GM12878 (cell line): ENCODE measurements around the gene COL23A1. TPM values are rescaled to one million over a fixed set of nuclear protein-coding genes. Genes with fewer than 3 reads are reported as not detected.

Source experiments
- ATAC-seq: fragments of 200-7000 bp; cut with Tn5 transposase; 3 replicates; pipeline ENCODE4 v1.9.1; 2020; ENCODE audit warnings: mild to moderate bottlenecking, moderate library complexity
- BruUV-seq: library from RNA; stranded (reverse); fragments of 400-500 nt; replicated peaks from 2 replicates; lab custom pipeline; 2021; lab: Mats Ljungman, UMichigan
- CTCF ChIA-PET: fragments of 300-600 bp; sonication (Branson Sonifier 250); formaldehyde crosslinking; extraction: SDS; loops from one replicate; lab custom pipeline; 2021; ENCODE audit warnings: inconsistent platforms; lab: Yijun Ruan, JAX
- POLR2A ChIA-PET: fragments of 350-600 bp; formaldehyde crosslinking; extraction: SDS; loops from one replicate; lab custom pipeline; 2021; ENCODE audit warnings: inconsistent platforms; lab: Charles Lee
- RAD21 ChIA-PET: fragments of 300-600 bp; sonication (Branson Sonifier 250); formaldehyde crosslinking; loops from one replicate; lab custom pipeline; 2023; ENCODE audit warnings: antibody characterized with exemption; ENCODE audit not compliant: unreplicated experiment; lab: Charles Lee
- SMC1A ChIA-PET: fragments of 300-600 bp; sonication (Branson Sonifier 250); formaldehyde crosslinking; loops from one replicate; lab custom pipeline; 2023; ENCODE audit not compliant: unreplicated experiment, uncharacterized antibody; lab: Charles Lee
- DNase-seq: peaks from one replicate; pipeline ENCODE4 v3.0.0-alpha.2; 2011; ENCODE audit warnings: low read depth, low spot score
- FAIRE-seq: peaks from 3 replicates; lab custom pipeline; 2011; peaks lifted over from hg19 to GRCh38; lab: Jason Lieb, UNC
- H2AFZ ChIP-seq: 2 replicates; pipeline ENCODE4 v1.6.0; 2011; ENCODE audit warnings: low read depth, low read length, control low read depth; ENCODE audit not compliant: control insufficient read depth
- H3K27ac ChIP-seq: 2 replicates; pipeline ENCODE4 v1.5.1; 2011; ENCODE audit warnings: control low read depth; ENCODE audit not compliant: control insufficient read depth, insufficient read depth
- H3K27me3 ChIP-seq, 2 experiments: replicated peaks in 1 of 2; 2 replicates each; pipeline versions ENCODE4 v1.6.0 to v1.6.1; 2011; ENCODE audit warnings: low read length in 1 of 2; ENCODE audit not compliant: control insufficient read depth in 2 of 2, insufficient read depth in 2 of 2
- H3K36me3 ChIP-seq, 2 experiments: 2 replicates each; pipeline ENCODE4 v1.5.1; 2011; ENCODE audit warnings: low read length in 1 of 2; ENCODE audit not compliant: control insufficient read depth in 2 of 2, insufficient read depth in 2 of 2
- H3K4me1 ChIP-seq: 2 replicates; pipeline ENCODE4 v1.6.1; 2011; ENCODE audit warnings: mild to moderate bottlenecking, low read length, moderate library complexity, mixed read lengths; ENCODE audit not compliant: control insufficient read depth, insufficient read depth
- H3K4me2 ChIP-seq: 2 replicates; pipeline ENCODE4 v1.6.0; 2011; ENCODE audit warnings: control low read depth; ENCODE audit not compliant: control insufficient read depth, insufficient read depth
- H3K4me3 ChIP-seq: fragments of 200-600 bp; sonication (generic); 2 replicates; pipeline ENCODE4 v1.5.1; 2016
- H3K79me2 ChIP-seq: 2 replicates; pipeline ENCODE4 v1.6.0; 2011; ENCODE audit warnings: low read length; ENCODE audit not compliant: control insufficient read depth, insufficient read depth
- H3K9ac ChIP-seq: 2 replicates; pipeline ENCODE4 v1.8.0; 2011; ENCODE audit warnings: low read length, control low read depth, mixed read lengths; ENCODE audit not compliant: control insufficient read depth, insufficient read depth
- H3K9me3 ChIP-seq: replicated peaks from 3 replicates; pipeline ENCODE4 v1.5.1; 2011; ENCODE audit warnings: mild to moderate bottlenecking, low read length; ENCODE audit not compliant: control insufficient read depth, insufficient read depth
- H4K20me1 ChIP-seq: 2 replicates; pipeline ENCODE4 v1.6.0; 2011; ENCODE audit not compliant: control insufficient read depth, insufficient read depth
- BACH1 ChIP-seq: fragments of 450-650 bp; IDR thresholded peaks from 2 replicates; pipeline ENCODE4 v1.6.1; 2017; ENCODE audit warnings: mild to moderate bottlenecking, borderline replicate concordance
- BHLHE40 ChIP-seq, 2 experiments: fragments of 450-650 bp in 1 of 2; IDR thresholded peaks; 2 replicates each; pipeline ENCODE4 v1.6.1; 2011 to 2017; ENCODE audit warnings: low read depth in 2 of 2, borderline replicate concordance in 1 of 2, improper control_type of control experiment in 1 of 2, low read length in 1 of 2, mild to moderate bottlenecking in 1 of 2
- CHD1 ChIP-seq: IDR thresholded peaks from 2 replicates; pipeline ENCODE4 v1.6.1; 2012; ENCODE audit warnings: low read depth, low read length, improper control_type of control experiment
- CHD4 ChIP-seq: fragments of 200-600 bp; sonication (generic); IDR thresholded peaks from 2 replicates; pipeline ENCODE4 v1.6.1; 2016; ENCODE audit warnings: mild to moderate bottlenecking
- EP300 ChIP-seq, 2 experiments: fragments of 150-350 bp in 1 of 2; IDR thresholded peaks; 2 replicates each; pipeline ENCODE4 v1.6.1; 2011 to 2012; ENCODE audit warnings: low read depth in 2 of 2, low read length in 2 of 2, borderline replicate concordance in 1 of 2, improper control_type of control experiment in 1 of 2, inconsistent platforms in 1 of 2; ENCODE audit not compliant: control insufficient read depth in 1 of 2
- KLF5 ChIP-seq: fragments of 450-650 bp; IDR thresholded peaks from 2 replicates; pipeline ENCODE4 v1.6.1; 2014; ENCODE audit warnings: mild to moderate bottlenecking; ENCODE audit not compliant: partially characterized antibody
- RBBP5 ChIP-seq: fragments of 200-600 bp; sonication (generic); conservative IDR thresholded peaks from 2 replicates; pipeline ENCODE4 v1.6.1; 2016
- SUZ12 ChIP-seq: fragments of 200-600 bp; sonication (generic); IDR thresholded peaks from one replicate; pipeline ENCODE4 v1.6.1; 2018; ENCODE audit warnings: antibody characterized with exemption, mild to moderate bottlenecking; ENCODE audit not compliant: unreplicated experiment
- ZSCAN29 ChIP-seq: fragments of 450-650 bp; IDR thresholded peaks from 2 replicates; pipeline ENCODE4 v1.6.1; 2017; ENCODE audit warnings: mild to moderate bottlenecking, moderate library complexity
- WGBS: methylation state at CpG from one replicate; pipeline ENCODE4 v1.1.6; 2016; ENCODE audit warnings: low lambda C conversion rate; ENCODE audit not compliant: insufficient replicate concordance, insufficient coverage; ENCODE audit errors: missing lambda C conversion rate; 5-methylcytosine and 5-hydroxymethylcytosine counted together
- in situ Hi-C: fragments of 300-500 bp; cut with MboI; formaldehyde crosslinking; loops from 9 replicates; pipeline ENCODE4 v1.14.3; 2018; ENCODE audit warnings: mixed read lengths
- intact Hi-C: fragments of 100-400 bp; cut with micrococcal nuclease; formaldehyde crosslinking; loops from one replicate; pipeline ENCODE4 v1.14.2; 2022; ENCODE audit not compliant: unreplicated experiment
- polyA plus RNA-seq, 11 experiments: library from polyadenylated mRNA; depleted of rRNA in 4 of 11; unstranded in 6 of 11; stranded (reverse) in 5 of 11; fragments of >200 nt; fragmentation: Nextera tagmentation in 4 of 11; fragmentation: Illumina TruSeq in 1 of 11; extraction: Ambion mirVana in 4 of 11; extraction: Trizol in 1 of 11; gene quantifications; 1 replicate in 1 of 11; 2 replicates in 10 of 11; pipeline versions ENCODE4 v1.2.1 to v1.2.3, GENCODE V29; 2011 to 2016; ENCODE audit warnings: inconsistent platforms in 2 of 11, missing spikeins in 2 of 11, low read depth in 1 of 11
- total RNA-seq, 4 experiments: library from RNA; depleted of rRNA in 3 of 4; stranded (reverse); fragments of >200 nt in 3 of 4; fragmentation: Illumina TruSeq in 1 of 4; extraction: Trizol in 1 of 4; gene quantifications; 2 replicates each; pipeline versions ENCODE4 v1.2.1 to v1.2.3, GENCODE V29; 2013 to 2021
- TF ChIP-seq, protein P1 (sequence below): IDR thresholded peaks from 2 replicates; pipeline ENCODE4 v1.6.1; 2012; ENCODE audit warnings: low read depth, low read length, improper control_type of control experiment

The COL23A1 gene
- total and polyA plus RNA-seq, 10 of the 15 experiments (the other 5 are each of a cell fraction or from before 2014, with no cell fraction given): 0.03 to 0.83 (median 0.09) TPM; not detected in 5

DNA sequence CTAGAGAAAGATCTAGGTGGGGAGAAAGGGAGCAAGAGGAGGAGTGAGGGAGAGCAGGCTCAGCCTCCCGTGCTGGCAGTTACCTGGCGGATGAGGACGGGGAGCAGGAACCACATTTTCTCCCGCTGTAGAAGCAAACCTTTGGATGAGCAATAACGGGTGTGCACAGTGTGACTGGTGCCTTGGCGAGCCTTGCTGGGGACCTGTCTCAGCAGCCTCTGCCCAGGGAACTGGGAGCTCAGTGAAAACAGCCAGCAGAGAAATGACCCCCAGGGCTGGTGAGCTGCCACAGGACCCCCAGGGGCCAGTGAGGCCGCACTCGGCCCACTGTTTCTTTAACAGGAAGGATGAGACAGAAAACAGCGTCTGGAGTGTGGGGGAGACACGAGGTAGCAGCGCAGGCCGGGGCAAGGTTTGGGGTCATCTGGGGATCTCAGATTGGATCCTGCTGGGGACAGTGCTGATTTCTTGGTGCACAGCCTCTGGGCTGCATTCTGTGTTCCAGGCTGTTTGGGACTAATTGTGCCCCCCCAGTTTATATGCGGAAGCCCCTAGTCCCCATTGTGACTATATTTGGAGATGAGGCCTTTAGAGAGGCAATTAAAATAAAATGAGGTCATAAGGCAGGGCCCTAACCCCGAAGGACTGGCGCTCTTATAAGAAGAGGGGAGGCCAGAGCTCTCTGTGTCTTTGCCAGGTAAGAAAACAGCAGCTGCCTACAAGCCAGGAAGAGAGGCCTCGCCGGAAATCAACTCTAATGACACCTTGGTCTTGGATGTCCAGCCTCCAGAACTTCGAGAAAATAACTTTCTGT is 238.8 kb downstream of the COL23A1 start:
- H3K9me3 ChIP-seq: no peaks in the 10 kb centered on the region
- H3K27ac ChIP-seq: no peak overlapping the region
- H3K36me3 ChIP-seq: no peaks in the 10 kb centered on the region
- FAIRE-seq: no peak
- DNase-seq: no peak
- no peaks in the 10 kb centered on the region for H3K79me2 ChIP-seq
- no TSS peak for BruUV-seq
- no peak overlapping the region for H2AFZ ChIP-seq
- H3K4me2 ChIP-seq: no peak overlapping the region
- ChIA-PET CTCF (no interaction called here), POLR2A (no interaction called here), RAD21 (no interaction called here), SMC1A (no interaction called here)
- no peak overlapping the region for H3K4me3 ChIP-seq
- intact Hi-C loops (no loop called here), in situ Hi-C loops (no loop called here)
- no peak overlapping the region for H3K9ac ChIP-seq
- no peaks in the 10 kb centered on the region for H3K27me3 ChIP-seq
- TF ChIP-seq ZSCAN29 (no peak), CHD1 (no peak), RBBP5 (no peak), CHD4 (no peak), BHLHE40 (IDR thresholded peaks at IDR 0.05; ENCODE audit: borderline replicate concordance in 1 of 2, low read depth in 2 of 2, low read length in 1 of 2) (no peak), SUZ12 (no peak), KLF5 (no peak), BACH1 (no peak), EP300 (IDR thresholded peaks at IDR 0.05; ENCODE audit: borderline replicate concordance in 1 of 2, control insufficient read depth in 1 of 2, low read depth in 2 of 2, low read length in 2 of 2) (no peak)
- TF ChIP-seq, protein P1, sequence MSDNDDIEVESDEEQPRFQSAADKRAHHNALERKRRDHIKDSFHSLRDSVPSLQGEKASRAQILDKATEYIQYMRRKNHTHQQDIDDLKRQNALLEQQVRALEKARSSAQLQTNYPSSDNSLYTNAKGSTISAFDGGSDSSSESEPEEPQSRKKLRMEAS: no peak
- 52% methylated on average over 16 of the region's 18 CpGs for WGBS
- no peaks in the 10 kb centered on the region for H3K4me1 ChIP-seq
- H4K20me1 ChIP-seq: no peaks in the 10 kb centered on the region
- ATAC-seq: no peak
